Thyroid gland (tissue), 4 donors: ENCODE data around the gene TASP1.

Experiments
- CTCF ChIP-seq, 6 experiments: fragments of 200-600 bp in 3 of 6; fragments of 450-650 bp in 3 of 6; sonication (generic) in 3 of 6; IDR thresholded peaks; one replicate each; pipeline ENCODE4 v1.5.1; 2016 to 2019; ENCODE audit warnings: antibody characterized with exemption in 6 of 6, mild to moderate bottlenecking in 2 of 6, inconsistent platforms in 1 of 6, moderate library complexity in 1 of 6
- POLR2A ChIP-seq, 2 donors: fragments of 450-650 bp; IDR thresholded peaks; one replicate each; pipeline ENCODE4 v1.6.1; 2017; ENCODE audit warnings: antibody characterized with exemption in 2 of 2, mild to moderate bottlenecking in 2 of 2, moderate library complexity in 1 of 2

- TF ChIP-seq CTCF (IDR thresholded peaks at IDR 0.05) (no peak), POLR2A (IDR thresholded peaks at IDR 0.05) (no peak)
Observed at GRCh38 chr20:13355411-13355810, 283.3 kb downstream of the TASP1 start.
